ENCODE measurements around the gene LMAN1L. TPM values are rescaled to one million over a fixed set of nuclear protein-coding genes. Genes with fewer than 3 reads are reported as not detected.

Gene LMAN1L
- polyA plus RNA-seq, 1 donor (not counting 4 experiments of a cell fraction or from before 2014, with no cell fraction given) = not detected

DNA sequence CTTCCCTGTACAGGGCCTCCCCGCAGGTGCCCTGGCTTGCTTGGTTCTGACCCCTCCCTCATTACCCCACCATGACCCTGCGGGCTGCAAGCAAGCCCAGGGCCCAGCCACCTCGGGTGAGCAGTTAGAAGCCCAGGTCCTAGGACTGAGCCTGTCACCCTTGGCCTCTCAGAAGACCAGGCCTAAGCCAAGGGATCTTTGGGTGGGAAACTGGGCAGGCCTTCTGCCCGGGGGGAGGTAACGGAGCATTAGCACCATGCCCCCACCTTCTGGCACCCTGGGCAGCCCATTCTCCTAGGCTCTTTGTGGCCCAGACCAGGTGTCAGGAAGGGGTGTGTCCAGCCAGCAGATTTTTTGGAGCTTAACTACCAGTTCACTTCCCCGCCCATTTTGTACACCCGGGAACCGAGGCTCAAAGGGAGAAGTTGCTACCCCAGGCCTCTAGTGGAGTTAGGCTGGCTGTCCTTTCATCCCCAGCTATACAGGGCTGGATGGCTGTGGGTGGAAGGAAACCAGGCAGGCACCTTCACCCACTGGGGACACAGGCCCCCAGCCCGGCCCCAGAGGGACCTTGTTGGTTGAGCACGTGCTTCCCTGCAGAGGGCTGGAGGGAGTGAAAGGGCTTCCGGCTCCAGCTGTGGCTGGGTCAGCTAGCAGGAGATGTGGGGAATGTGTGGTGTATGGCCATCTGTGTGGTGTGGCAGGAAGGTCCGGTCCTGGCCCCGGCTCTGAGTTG, 29.4 kb upstream of the LMAN1L start:
- H3K27me3 ChIP-seq (ENCODE audit: control insufficient read depth, extremely low read depth, insufficient read depth, low read length) = no peaks in the 10 kb centered on the region
- peaks cover 63% of the 10 kb centered on the region for H3K4me1 ChIP-seq (ENCODE audit: control insufficient read depth, extremely low read depth, insufficient read depth, low read length)
- H3K36me3 ChIP-seq (ENCODE audit: control insufficient read depth in 2 of 2, extremely low read depth in 1 of 2, insufficient read depth in 2 of 2, low read length in 2 of 2) = peaks cover 3 to 5% of the 10 kb centered on the region in 2 experiments
- H3K9ac ChIP-seq (ENCODE audit: control insufficient read depth, extremely low read depth, insufficient read depth, low read length) = peak overlapping the region; percentile 81
- peak overlapping the region; percentile 100 for H3K4me2 ChIP-seq (ENCODE audit: control insufficient read depth, extremely low read depth, insufficient read depth, low read depth, low read length)
- H3K27ac ChIP-seq (ENCODE audit: control insufficient read depth, insufficient read depth, low read length) = peak overlapping the region; percentile 55
- H3K79me2 ChIP-seq (ENCODE audit: control insufficient read depth, insufficient read depth, low read length) = peaks cover 58% of the 10 kb centered on the region
- TF ChIP-seq EZH2 (IDR thresholded peaks at IDR 0.05; ENCODE audit: low read length) = no peak
- TF ChIP-seq, protein P1, sequence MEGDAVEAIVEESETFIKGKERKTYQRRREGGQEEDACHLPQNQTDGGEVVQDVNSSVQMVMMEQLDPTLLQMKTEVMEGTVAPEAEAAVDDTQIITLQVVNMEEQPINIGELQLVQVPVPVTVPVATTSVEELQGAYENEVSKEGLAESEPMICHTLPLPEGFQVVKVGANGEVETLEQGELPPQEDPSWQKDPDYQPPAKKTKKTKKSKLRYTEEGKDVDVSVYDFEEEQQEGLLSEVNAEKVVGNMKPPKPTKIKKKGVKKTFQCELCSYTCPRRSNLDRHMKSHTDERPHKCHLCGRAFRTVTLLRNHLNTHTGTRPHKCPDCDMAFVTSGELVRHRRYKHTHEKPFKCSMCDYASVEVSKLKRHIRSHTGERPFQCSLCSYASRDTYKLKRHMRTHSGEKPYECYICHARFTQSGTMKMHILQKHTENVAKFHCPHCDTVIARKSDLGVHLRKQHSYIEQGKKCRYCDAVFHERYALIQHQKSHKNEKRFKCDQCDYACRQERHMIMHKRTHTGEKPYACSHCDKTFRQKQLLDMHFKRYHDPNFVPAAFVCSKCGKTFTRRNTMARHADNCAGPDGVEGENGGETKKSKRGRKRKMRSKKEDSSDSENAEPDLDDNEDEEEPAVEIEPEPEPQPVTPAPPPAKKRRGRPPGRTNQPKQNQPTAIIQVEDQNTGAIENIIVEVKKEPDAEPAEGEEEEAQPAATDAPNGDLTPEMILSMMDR (optimal IDR thresholded peaks at IDR 0.05 in 1 of 3, IDR thresholded peaks at IDR 0.05 in 1 of 3, conservative IDR thresholded peaks at IDR 0.05 in 1 of 3; ENCODE audit: extremely low read depth in 1 of 3, insufficient read depth in 2 of 3, low read length in 3 of 3) = no peak
- H4K20me1 ChIP-seq (ENCODE audit: control insufficient read depth, extremely low read depth, insufficient read depth, low read length) = peaks cover 13% of the 10 kb centered on the region
- no peak overlapping the region for H2AFZ ChIP-seq (ENCODE audit: control insufficient read depth, low read length)
- dilution Hi-C loops (cut with MboI; ENCODE audit: extremely low pct_ligation_motif_present, low sequenced_read_pairs) = no loop called here
- H3K4me3 ChIP-seq (ENCODE audit: control insufficient read depth in 2 of 3, extremely low read depth in 1 of 3, insufficient read depth in 2 of 3, low read depth in 1 of 3, low read length in 3 of 3) = peak overlapping the region; percentile 75 to 92 (median 79)
- DNase-seq (ENCODE audit: low read depth, low spot score) (no peak), FAIRE-seq (no peak)
- H3K9me3 ChIP-seq (ENCODE audit: control insufficient read depth, low read depth, low read length) = no peaks in the 10 kb centered on the region
- H3K9me1 ChIP-seq (ENCODE audit: control insufficient read depth, extremely low read depth, insufficient read depth, low read length) = peaks cover 11% of the 10 kb centered on the region

DNA sequence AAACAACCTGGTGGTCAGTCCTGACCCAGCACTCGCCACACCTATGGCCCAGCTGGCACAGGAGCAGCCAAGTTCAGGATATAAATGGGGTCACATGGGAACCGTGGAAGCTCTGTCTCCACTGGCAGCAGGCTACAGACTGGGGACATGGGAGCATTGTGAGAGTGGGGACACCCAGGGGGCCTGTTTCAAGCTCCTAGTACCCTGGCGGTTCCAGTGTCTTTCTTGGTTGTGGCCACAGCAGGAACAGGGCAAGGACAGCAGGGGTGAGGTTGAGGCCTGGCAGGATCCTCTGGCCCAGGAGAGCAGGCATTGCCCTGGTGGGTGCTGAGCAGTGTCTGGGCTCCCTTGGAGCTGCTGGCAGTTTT, 28.8 kb upstream of the LMAN1L start:
- TF ChIP-seq, protein P1 (optimal IDR thresholded peaks at IDR 0.05 in 1 of 3, IDR thresholded peaks at IDR 0.05 in 1 of 3, conservative IDR thresholded peaks at IDR 0.05 in 1 of 3; ENCODE audit: extremely low read depth in 1 of 3, insufficient read depth in 2 of 3, low read length in 3 of 3) = no peak
- TF ChIP-seq EZH2 (IDR thresholded peaks at IDR 0.05; ENCODE audit: low read length) = no peak
- H3K4me1 ChIP-seq (ENCODE audit: control insufficient read depth, extremely low read depth, insufficient read depth, low read length) = peaks cover 68% of the 10 kb centered on the region
- peak overlapping the region; percentile 81 for H3K9ac ChIP-seq (ENCODE audit: control insufficient read depth, extremely low read depth, insufficient read depth, low read length)
- H3K4me3 ChIP-seq (ENCODE audit: control insufficient read depth in 2 of 3, extremely low read depth in 1 of 3, insufficient read depth in 2 of 3, low read depth in 1 of 3, low read length in 3 of 3) = peak overlapping the region; percentile 75 to 92 (median 79)
- dilution Hi-C loops (cut with MboI; ENCODE audit: extremely low pct_ligation_motif_present, low sequenced_read_pairs) = no loop called here
- peak overlapping the region; percentile 100 for H3K4me2 ChIP-seq (ENCODE audit: control insufficient read depth, extremely low read depth, insufficient read depth, low read depth, low read length)
- peaks cover 64% of the 10 kb centered on the region for H3K79me2 ChIP-seq (ENCODE audit: control insufficient read depth, insufficient read depth, low read length)
- no peaks in the 10 kb centered on the region for H3K9me3 ChIP-seq (ENCODE audit: control insufficient read depth, low read depth, low read length)
- FAIRE-seq (no peak), DNase-seq (ENCODE audit: low read depth, low spot score) (no peak)
- H3K9me1 ChIP-seq (ENCODE audit: control insufficient read depth, extremely low read depth, insufficient read depth, low read length) = peaks cover 14% of the 10 kb centered on the region
- H3K36me3 ChIP-seq (ENCODE audit: control insufficient read depth in 2 of 2, extremely low read depth in 1 of 2, insufficient read depth in 2 of 2, low read length in 2 of 2) = peaks cover 3 to 5% of the 10 kb centered on the region in 2 experiments
- no peaks in the 10 kb centered on the region for H3K27me3 ChIP-seq (ENCODE audit: control insufficient read depth, extremely low read depth, insufficient read depth, low read length)
- H4K20me1 ChIP-seq (ENCODE audit: control insufficient read depth, extremely low read depth, insufficient read depth, low read length) = peaks cover 15% of the 10 kb centered on the region
- H2AFZ ChIP-seq (ENCODE audit: control insufficient read depth, low read length) = no peak overlapping the region
- peak overlapping the region; percentile 55 for H3K27ac ChIP-seq (ENCODE audit: control insufficient read depth, insufficient read depth, low read length)
